Type B pancreatic cell (in vitro differentiated cells): ENCODE results near the gene CFAP92. TPM values are rescaled to one million over a fixed set of nuclear protein-coding genes. Genes with fewer than 3 reads are reported as not detected.
A peak's percentile ranks its signal among the peaks of the same experiment; 100 is the strongest.

ENCODE experiments used
- DNase-seq: peaks from one replicate; pipeline ENCODE4 v3.0.0; 2021; ENCODE audit warnings: mixed read lengths; ENCODE audit not compliant: unreplicated experiment; ENCODE audit errors: extremely low spot score
- H3K27ac Mint-ChIP-seq: 2 replicates; pipeline ENCODE4 v1.8.0; 2021; ENCODE audit warnings: mild to moderate bottlenecking, mixed read lengths
- H3K27me3 Mint-ChIP-seq: 2 replicates; pipeline ENCODE4 v1.8.0; 2021; ENCODE audit warnings: mixed read lengths
- H3K36me3 Mint-ChIP-seq: 2 replicates; pipeline ENCODE4 v1.8.0; 2021; ENCODE audit warnings: mixed read lengths
- H3K4me1 Mint-ChIP-seq: one replicate; pipeline ENCODE4 v1.8.0; 2021; ENCODE audit warnings: mixed read lengths; ENCODE audit not compliant: unreplicated experiment
- H3K4me3 Mint-ChIP-seq: 2 replicates; pipeline ENCODE4 v1.8.0; 2021; ENCODE audit warnings: mild to moderate bottlenecking, mixed read lengths
- H3K9me3 Mint-ChIP-seq: 2 replicates; pipeline ENCODE4 v1.8.0; 2021; ENCODE audit warnings: mixed read lengths
- CTCF ChIP-seq: fragments of 200-600 bp; sonication (generic); conservative IDR thresholded peaks from 2 replicates; pipeline ENCODE4 v1.5.0; 2021; ENCODE audit warnings: antibody characterized with exemption, mild to moderate bottlenecking
- total RNA-seq: library from RNA; stranded (reverse); gene quantifications from 2 replicates; pipeline ENCODE4 v1.2.1, GENCODE V29; 2021; ENCODE audit warnings: low replicate concordance

The CFAP92 gene
- total RNA-seq, 1 donor from 2014 or later = 4.4 TPM

- H3K9me3 Mint-ChIP-seq = no peaks in the 10 kb centered on the region
- H3K27me3 Mint-ChIP-seq = no peaks in the 10 kb centered on the region
- no peak for TF ChIP-seq CTCF
- DNase-seq = no peak
- peak overlapping the region; percentile 98 for H3K27ac Mint-ChIP-seq
- H3K36me3 Mint-ChIP-seq = peaks cover 3% of the 10 kb centered on the region
- H3K4me1 Mint-ChIP-seq = peaks cover 38% of the 10 kb centered on the region
- peak overlapping the region; percentile 94 for H3K4me3 Mint-ChIP-seq
Observed at GRCh38 chr3:128878556-128879124, 115.2 kb downstream of the CFAP92 start.

DNA sequence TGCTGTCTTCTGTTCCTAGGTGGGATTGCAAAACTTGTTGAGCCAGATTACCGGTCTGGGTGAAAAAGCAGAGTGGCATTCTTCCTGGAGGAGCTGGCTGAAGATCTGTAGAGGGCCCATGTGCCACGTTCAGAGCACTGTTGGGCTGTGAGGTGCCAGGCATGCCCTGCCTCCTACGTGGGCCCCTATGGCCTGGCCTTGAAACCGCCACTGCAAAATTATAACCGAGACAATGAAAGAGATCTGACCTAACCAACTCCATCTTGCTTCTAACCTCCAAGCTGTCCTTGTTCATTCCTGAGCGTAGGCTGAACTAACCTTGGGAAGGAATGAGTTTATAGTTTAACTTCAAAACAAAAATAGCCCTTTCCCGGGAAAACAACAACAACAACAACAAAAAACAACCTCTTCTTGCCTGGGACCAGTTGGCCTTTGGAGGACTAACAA is 115.8 kb downstream of the CFAP92 start:
- Mint-ChIP-seq H3K9me3 (no peaks in the 10 kb centered on the region), H3K27me3 (no peaks in the 10 kb centered on the region), H3K36me3 (peaks cover 3% of the 10 kb centered on the region), H3K27ac (peak overlapping the region; percentile 98), H3K4me1 (peaks cover 38% of the 10 kb centered on the region), H3K4me3 (peak overlapping the region; percentile 94)
- DNase-seq = no peak
- no peak for TF ChIP-seq CTCF

DNA sequence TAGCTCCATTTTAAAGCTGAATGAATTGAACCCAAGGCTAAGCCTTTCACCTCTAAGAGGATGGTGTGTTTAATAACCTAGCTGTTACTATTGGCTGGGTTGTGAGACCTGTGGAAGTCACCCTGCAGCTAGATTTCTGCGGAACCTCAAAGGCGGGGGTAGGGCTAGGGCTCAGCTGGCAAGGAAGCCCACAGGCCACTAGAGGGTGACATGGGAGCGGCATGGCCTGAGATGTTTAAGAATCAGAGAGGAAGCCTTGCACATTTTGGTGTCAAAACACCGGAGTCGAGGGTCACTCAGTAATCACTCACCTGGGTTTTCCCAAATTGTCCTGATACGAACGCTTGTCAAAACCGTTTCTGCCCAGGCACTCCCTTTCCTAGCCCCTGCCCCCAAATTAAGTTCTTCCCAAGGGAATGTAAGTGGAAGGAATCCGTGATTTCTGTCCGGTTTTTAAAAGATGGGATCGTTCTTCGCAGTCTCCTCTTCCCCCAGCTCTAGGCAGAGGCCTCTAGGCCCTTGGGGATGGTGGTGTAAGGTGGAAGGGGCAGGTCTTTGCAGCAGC is 118.2 kb downstream of the CFAP92 start:
- peak; percentile 72 for TF ChIP-seq CTCF
- Mint-ChIP-seq H3K27ac (peak overlapping the region; percentile 35), H3K4me1 (peaks cover 26% of the 10 kb centered on the region), H3K4me3 (peak overlapping the region; percentile 9), H3K27me3 (no peaks in the 10 kb centered on the region), H3K36me3 (peaks cover 3% of the 10 kb centered on the region), H3K9me3 (no peaks in the 10 kb centered on the region)
- no peak for DNase-seq

GRCh38 chr3:128874481-128875180 is 119.2 kb downstream of the CFAP92 start:
- H3K4me3 Mint-ChIP-seq = no peak overlapping the region
- peaks cover 26% of the 10 kb centered on the region for H3K4me1 Mint-ChIP-seq
- TF ChIP-seq CTCF = no peak
- peaks cover 3% of the 10 kb centered on the region for H3K36me3 Mint-ChIP-seq
- no peaks in the 10 kb centered on the region for H3K27me3 Mint-ChIP-seq
- no peak for DNase-seq
- H3K9me3 Mint-ChIP-seq = no peaks in the 10 kb centered on the region
- no peak overlapping the region for H3K27ac Mint-ChIP-seq

- H3K27me3 Mint-ChIP-seq = no peaks in the 10 kb centered on the region
- H3K9me3 Mint-ChIP-seq = no peaks in the 10 kb centered on the region
- DNase-seq = no peak
- TF ChIP-seq CTCF = no peak
- H3K27ac Mint-ChIP-seq = no peak overlapping the region
- peaks cover 3% of the 10 kb centered on the region for H3K36me3 Mint-ChIP-seq
- H3K4me3 Mint-ChIP-seq = no peak overlapping the region
- peaks cover 21% of the 10 kb centered on the region for H3K4me1 Mint-ChIP-seq
Observed at GRCh38 chr3:128873244-128874022, 120.4 kb downstream of the CFAP92 start.
